Measurements from ENCODE around the gene CFAP70.

DNA sequence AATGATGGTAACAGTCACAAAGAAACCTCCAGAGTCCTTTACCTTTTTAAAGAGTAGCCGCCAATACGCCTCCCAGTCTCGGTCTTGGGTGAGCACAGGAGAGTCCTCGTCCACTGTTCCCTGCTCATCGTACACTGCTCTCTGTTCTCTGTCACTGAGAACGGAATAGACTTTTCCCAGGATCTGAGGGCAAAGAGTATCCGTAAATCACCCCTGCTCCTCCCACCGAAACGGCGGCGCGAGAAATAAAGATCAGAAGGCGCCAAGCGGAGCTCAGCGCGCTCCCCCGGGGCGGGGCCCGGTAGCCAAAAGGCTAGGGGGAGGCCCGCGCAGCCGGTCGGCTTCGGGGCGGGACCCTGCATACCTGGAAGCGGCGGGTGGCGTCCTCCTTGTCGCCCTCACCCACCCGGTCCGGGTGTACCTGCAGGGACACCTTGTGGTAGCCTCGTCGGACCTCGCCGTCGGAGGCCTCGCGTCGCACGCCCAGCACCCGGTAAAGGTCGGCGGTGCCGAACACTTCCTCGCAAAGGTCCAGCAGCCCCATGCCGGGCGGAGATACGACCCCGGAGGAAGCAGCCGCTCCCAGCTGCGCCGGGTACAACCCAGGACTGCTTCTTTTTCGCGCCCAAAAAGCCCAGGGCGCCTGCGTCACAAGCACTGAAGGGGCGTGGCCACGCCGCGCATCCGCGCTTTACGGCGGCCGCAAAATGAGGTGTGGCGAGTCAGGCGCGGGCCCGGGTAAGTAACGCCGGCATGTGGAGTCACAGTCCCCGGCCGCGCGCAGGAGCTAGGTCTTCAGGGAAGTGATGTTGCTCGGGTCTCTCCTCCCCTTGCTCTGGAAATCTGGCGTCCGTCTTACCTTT is 111.8 kb downstream of the CFAP70 start, which contains the start of gene DNAJC9:
- TF ChIP-seq, protein P1, sequence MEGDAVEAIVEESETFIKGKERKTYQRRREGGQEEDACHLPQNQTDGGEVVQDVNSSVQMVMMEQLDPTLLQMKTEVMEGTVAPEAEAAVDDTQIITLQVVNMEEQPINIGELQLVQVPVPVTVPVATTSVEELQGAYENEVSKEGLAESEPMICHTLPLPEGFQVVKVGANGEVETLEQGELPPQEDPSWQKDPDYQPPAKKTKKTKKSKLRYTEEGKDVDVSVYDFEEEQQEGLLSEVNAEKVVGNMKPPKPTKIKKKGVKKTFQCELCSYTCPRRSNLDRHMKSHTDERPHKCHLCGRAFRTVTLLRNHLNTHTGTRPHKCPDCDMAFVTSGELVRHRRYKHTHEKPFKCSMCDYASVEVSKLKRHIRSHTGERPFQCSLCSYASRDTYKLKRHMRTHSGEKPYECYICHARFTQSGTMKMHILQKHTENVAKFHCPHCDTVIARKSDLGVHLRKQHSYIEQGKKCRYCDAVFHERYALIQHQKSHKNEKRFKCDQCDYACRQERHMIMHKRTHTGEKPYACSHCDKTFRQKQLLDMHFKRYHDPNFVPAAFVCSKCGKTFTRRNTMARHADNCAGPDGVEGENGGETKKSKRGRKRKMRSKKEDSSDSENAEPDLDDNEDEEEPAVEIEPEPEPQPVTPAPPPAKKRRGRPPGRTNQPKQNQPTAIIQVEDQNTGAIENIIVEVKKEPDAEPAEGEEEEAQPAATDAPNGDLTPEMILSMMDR (IDR thresholded peaks at IDR 0.05): no peak
- TF ChIP-seq POLR2A (IDR thresholded peaks at IDR 0.05): peak in 1 of 2 donors; percentile 54
